Measurements from ENCODE around the gene CAPN14. TPM values are rescaled to one million over a fixed set of nuclear protein-coding genes. Genes with fewer than 3 reads are reported as not detected.
"Not testable (repeated sequence)": the region's sequence is repeated elsewhere in the genome, so short reads cannot be mapped to it uniquely, and the experiment has no call there.

Gene CAPN14
- total RNA-seq, 4 donors from 2014 or later, result 0.83 TPM; not detected in 3

- H3K27ac ChIP-seq, result no peak overlapping the region
- H3K4me3 ChIP-seq, result no peak overlapping the region
- H3K27me3 ChIP-seq, result no peaks in the 10 kb centered on the region
- TF ChIP-seq POLR2A (IDR thresholded peaks at IDR 0.05), result no peak
- no peak for TF ChIP-seq CTCF (IDR thresholded peaks at IDR 0.05)
- no peaks in the 10 kb centered on the region for H3K36me3 ChIP-seq
- H3K9me3 ChIP-seq, result no peaks in the 10 kb centered on the region
- no peak for DNase-seq
- no peaks in the 10 kb centered on the region for H3K4me1 ChIP-seq
Observed at GRCh38 chr2:31191931-31192330, 25.4 kb downstream of the CAPN14 start.

- no peak for TF ChIP-seq POLR2A (IDR thresholded peaks at IDR 0.05)
- TF ChIP-seq CTCF (IDR thresholded peaks at IDR 0.05), result no peak
- no peak for DNase-seq
- no peak overlapping the region for H3K27ac ChIP-seq
Observed at GRCh38 chr2:31190188-31190587, 27.1 kb downstream of the CAPN14 start.

GRCh38 chr2:31189141-31189540 is 28.2 kb downstream of the CAPN14 start:
- Histone ChIP-seq H3K27me3 (no peaks in the 10 kb centered on the region), H3K4me3 (no peak overlapping the region), H3K27ac (no peak overlapping the region), H3K4me1 (no peaks in the 10 kb centered on the region), H3K9me3 (no peaks in the 10 kb centered on the region), H3K36me3 (no peaks in the 10 kb centered on the region)
- no peak for TF ChIP-seq POLR2A (IDR thresholded peaks at IDR 0.05)
- no peak for TF ChIP-seq CTCF (IDR thresholded peaks at IDR 0.05)
- DNase-seq, result no peak

More at GRCh38 chr2:31190188-31190587, 27.1 kb downstream of the CAPN14 start:
- Histone ChIP-seq H3K36me3 (no peaks in the 10 kb centered on the region), H3K4me3 (no peak overlapping the region), H3K27me3 (no peaks in the 10 kb centered on the region), H3K4me1 (no peaks in the 10 kb centered on the region), H3K9me3 (no peaks in the 10 kb centered on the region)

GRCh38 chr2:31188131-31188530 is 29.2 kb downstream of the CAPN14 start:
- Histone ChIP-seq H3K27me3 (no peaks in the 10 kb centered on the region), H3K27ac (no peak overlapping the region), H3K4me3 (no peak overlapping the region), H3K9me3 (no peaks in the 10 kb centered on the region), H3K36me3 (no peaks in the 10 kb centered on the region), H3K4me1 (no peaks in the 10 kb centered on the region)
- TF ChIP-seq CTCF (IDR thresholded peaks at IDR 0.05), result no peak
- TF ChIP-seq POLR2A (IDR thresholded peaks at IDR 0.05), result no peak
- no peak for DNase-seq

- Histone ChIP-seq H3K27ac (no peak overlapping the region), H3K36me3 (no peaks in the 10 kb centered on the region), H3K4me3 (no peak overlapping the region), H3K9me3 (no peaks in the 10 kb centered on the region), H3K4me1 (no peaks in the 10 kb centered on the region), H3K27me3 (no peaks in the 10 kb centered on the region)
- TF ChIP-seq CTCF (IDR thresholded peaks at IDR 0.05), result no peak
- no peak for TF ChIP-seq POLR2A (IDR thresholded peaks at IDR 0.05)
- DNase-seq, result no peak
Observed at GRCh38 chr2:31187166-31187565, 30.1 kb downstream of the CAPN14 start.

- not testable (repeated sequence) for H3K36me3 ChIP-seq, H3K27ac ChIP-seq, DNase-seq, H3K9me3 ChIP-seq, H3K27me3 ChIP-seq, H3K4me3 ChIP-seq, H3K4me1 ChIP-seq
Observed at GRCh38 chr2:31183973-31184372, 33.3 kb downstream of the CAPN14 start.
